Right ventricle myocardium inferior (tissue), 1 donor: ENCODE results near the gene ZNF599. TPM values are rescaled to one million over a fixed set of nuclear protein-coding genes. Genes with fewer than 3 reads are reported as not detected.

Experiments
- ATAC-seq: fragments of 200-7000 bp; cut with Tn5 transposase; one replicate; pipeline ENCODE4 v1.9.1; 2020; ENCODE audit warnings: mild to moderate bottlenecking, moderate library complexity
- DNase-seq: peaks from one replicate; pipeline ENCODE4 v3.0.0; 2021; ENCODE audit errors: missing footprints
- intact Hi-C: fragments of 100-400 bp; cut with DNase I; formaldehyde crosslinking; loops from one replicate; pipeline ENCODE4 v1.11.0; 2022
- total RNA-seq: library from RNA; stranded (reverse); fragmentation: NEBNext Ultra II Directional; extraction: Animal tissue kit (Norgen Biotek cat#: 25700); gene quantifications from one replicate; pipeline ENCODE4 v1.2.1, GENCODE V29; 2021
- donor health status: DM: no; HTN: yes; CAD: no; lungs with severe emphysema.

ZNF599 gene
- total RNA-seq, 1 donor from 2014 or later = 3.7 TPM

DNA sequence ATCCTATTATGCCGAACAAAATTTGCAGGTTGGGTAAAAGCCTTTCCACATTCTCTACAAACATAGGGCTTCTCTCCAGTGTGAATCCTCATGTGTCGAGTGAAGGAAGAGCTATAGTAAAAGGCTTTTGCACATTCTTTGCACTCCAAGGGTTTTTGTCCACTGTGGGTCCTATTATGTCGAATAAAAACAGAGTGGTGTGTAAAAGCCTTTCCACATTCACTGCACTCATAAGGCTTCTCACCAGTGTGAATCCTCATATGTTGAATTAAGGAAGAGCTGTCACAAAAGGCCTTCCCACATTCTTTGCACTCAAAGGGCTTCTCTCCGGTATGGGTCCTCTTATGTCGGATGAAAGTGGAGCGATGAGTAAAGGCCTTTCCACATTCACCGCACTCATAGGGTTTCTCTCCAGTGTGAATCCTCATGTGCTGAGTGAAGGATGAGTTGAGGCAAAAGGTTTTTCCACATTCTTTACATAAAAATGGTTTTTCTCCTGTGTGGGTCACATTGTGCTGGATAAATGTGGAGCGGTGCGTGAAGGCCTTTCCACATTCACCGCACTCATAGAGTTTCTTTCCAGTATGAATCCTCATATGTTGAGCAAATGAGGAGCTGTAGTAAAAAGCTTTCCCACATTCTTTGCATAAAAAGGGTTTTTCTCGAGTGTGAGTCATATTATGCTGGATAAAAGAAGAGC is 13.6 kb downstream of the ZNF599 start:
- no peak for DNase-seq
- intact Hi-C loops = no loop called here
- ATAC-seq = no peak

DNA sequence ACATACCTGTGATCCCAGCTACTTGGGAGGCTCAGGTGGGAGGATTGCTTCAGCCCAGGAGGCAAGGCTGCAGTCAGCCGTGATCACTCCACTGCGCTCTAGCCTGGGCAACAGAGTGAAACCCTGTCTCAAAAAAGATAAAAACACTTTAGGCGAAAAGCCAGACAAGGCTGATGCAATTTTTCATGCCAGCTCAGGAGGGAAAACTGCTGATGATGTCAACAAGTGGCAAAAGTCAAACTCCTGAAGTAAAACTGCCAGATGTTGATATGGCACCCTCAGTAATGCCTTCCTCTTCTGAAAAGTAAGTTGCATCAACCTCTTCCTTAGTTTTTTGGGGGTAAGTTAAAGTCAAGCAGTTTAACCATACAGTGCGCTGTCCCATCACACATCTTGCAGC is 15.6 kb downstream of the ZNF599 start:
- ATAC-seq (no peak), DNase-seq (no peak)
- intact Hi-C loops = no loop called here

DNA sequence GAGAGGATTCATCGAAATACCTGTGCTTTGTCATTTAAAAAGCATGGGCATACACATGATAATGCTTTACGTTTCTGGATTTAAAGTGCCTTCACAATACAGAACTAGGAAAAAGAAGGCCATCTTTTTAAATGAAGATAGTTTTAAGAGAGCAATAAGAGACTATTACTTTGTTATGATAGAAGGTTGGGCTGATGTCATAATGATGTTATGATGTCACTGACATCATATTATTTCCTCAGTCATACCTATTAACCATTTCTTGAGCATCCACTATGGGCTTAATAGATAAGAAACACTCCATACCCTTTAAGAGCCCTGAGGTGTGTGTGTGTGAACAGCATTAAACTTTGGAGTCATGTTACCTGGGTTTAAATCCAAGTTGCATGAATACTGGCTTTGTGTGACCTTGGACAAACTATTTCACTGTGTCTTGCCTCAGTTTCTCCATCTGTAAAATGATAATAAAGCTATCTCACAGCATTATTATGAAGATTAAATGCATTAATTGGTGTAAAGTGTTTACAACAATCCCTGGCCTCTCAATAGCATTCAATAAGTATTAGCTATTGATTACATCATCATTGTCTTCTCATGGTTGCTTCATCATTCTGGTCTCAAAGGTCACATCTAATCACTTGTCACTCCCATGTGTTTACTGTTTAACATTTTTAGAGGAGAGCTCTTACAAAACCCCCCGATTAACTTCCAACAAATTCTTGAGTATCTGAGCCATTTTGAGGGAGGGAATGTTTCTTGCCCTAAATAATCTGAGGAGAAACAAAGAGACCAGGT is 27.9 kb downstream of the ZNF599 start:
- DNase-seq (no peak), ATAC-seq (no peak)
- intact Hi-C loops = no loop called here

DNA sequence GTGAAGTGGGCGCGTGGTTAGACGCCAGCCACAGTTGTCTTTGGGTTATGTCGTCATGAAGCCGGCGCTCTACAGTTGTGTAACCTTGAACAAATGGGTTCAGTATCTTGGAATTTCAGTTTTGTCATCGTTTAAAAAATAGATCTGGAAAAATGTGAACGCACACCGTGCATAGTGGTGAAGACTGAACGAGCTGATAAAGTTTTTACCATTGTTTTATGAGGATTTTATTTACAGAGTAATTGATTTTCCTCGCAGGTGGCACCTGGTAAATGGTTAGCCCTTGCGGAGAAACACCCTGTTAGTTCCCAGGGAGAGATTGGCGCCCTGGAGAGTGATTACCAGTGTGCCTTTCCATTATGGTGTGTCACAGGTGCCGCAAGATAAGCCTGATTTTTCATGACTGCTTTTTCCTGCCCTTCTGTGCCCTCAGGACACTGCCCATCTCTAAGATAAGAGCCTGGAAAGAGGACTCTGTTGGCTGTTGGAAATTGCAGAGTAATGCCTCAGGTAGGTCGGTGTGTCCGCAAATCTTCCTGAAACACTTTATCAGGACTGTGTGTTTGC is 38.4 kb downstream of the ZNF599 start:
- DNase-seq (no peak), ATAC-seq (no peak)
- intact Hi-C loops = loop anchor here (10.0 kb wide), 2 partner anchors 190 to 310 kb away; partner anchors contain the start of genes HPN and ZNF30

DNA sequence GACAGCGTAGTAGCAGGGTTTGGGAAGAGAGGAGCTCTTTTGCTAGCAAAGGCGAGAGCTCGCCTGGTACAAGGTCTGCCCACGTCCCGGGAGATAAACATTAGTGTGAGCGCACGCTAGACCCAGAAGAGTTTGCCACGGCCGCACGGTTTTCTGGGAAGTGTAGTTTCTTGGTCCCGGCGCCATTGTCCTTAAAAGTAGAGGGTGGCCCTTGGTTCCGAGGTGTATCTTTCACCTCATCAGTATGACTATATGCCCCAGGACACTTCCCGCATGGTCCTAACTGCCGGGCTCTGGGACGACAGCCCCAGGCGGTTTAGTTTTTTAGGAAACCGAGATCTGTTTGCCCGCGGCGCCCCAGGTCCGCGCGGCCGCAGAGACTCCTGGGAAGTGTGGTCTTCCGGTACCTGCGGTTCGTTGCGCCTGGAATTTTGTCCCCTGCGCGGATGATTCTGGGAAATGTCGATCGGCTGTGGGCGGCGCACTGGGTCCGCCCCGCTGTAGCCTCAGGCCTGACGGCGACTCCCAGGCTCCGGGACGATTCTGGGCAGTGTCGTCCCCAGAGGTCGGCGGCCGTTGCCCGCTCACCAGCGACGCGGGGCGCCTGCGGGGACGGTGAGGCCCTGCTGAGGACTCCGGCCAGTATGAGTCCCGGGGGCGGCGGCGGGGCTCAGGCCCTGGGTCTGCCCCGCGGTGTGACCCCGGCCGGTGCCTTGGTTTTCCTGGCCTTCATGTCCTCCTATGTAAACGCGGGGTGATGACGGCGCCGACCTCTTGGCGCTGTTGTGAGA is 39.1 kb downstream of the ZNF599 start, which contains the start of gene ZNF181:
Gene ZNF181 (plus strand): TSS at position 498 of the 791 bp plus-strand sequence. CDS start 795 bp downstream, outside the sequence.
- intact Hi-C loops = loop anchor here (1.0 to 10.0 kb wide), 4 partner anchors 39 to 311 kb away; partner anchors contain the start of genes HPN, SCGB2B2, ZNF30 and ZNF302
- peak; percentile 92 for DNase-seq
- peak; percentile 96 for ATAC-seq

DNA sequence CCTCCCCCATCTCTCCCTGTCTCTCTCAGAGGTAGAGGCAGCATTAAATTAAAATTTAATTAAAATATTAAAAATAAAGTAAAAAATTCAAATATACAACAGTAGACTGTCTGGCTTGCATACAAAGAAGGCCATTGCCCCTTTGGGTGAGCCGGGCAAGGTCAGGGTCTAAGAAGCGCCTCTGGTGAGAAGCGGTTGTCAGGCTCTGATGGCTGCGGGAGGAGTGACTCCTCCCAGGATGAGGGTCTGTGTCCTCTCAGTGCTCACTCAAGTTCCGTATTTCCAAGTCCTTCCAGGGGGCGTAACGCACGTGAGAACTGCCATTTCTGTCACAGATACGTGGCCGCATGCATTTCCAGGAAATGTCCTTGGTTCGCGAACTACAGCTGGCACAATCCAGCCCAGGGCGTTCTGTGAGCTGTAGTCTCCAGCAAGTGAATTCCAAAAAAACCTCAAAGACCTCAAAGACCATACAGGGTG is 39.7 kb downstream of the ZNF599 start:
- ATAC-seq (peak; percentile 27), DNase-seq (no peak)
- intact Hi-C loops = loop anchor here (1.0 to 10.0 kb wide), 4 partner anchors 40 to 311 kb away; partner anchors contain the start of genes HPN, SCGB2B2, ZNF30 and ZNF302

DNA sequence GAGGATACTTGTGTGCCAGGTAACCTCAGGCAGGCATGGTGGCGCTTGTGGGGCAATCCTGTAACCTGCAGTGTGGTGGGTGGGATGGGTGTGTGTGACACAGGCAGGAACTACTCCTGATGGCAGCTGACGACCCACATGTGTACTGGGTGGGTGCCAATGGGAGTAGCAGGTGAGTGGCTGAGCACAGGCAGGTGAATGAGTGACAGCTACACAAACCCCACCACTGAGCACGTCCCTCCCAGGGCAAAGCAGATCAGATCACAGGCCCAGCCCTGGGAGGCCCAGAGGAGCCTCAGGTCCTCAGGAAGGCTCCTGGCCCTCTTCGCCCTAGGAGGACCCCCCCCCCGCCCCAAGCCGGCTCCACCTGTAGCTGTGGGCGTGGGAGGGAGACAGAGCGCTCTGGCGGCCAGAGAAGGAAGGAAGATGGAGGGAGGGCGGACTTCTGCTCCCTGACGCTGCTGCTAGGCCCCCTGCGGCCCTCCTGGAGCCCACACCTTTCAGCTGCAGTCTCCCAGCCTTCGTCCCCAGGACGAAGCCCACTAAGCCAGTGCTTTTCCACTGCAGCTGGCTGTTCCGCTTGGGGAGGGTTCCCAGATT is 40.3 kb downstream of the ZNF599 start:
- DNase-seq (no peak), ATAC-seq (no peak)
- intact Hi-C loops = loop anchor here (1.0 to 10.0 kb wide), 4 partner anchors 41 to 312 kb away; partner anchors contain the start of genes HPN, SCGB2B2, ZNF30 and ZNF302

DNA sequence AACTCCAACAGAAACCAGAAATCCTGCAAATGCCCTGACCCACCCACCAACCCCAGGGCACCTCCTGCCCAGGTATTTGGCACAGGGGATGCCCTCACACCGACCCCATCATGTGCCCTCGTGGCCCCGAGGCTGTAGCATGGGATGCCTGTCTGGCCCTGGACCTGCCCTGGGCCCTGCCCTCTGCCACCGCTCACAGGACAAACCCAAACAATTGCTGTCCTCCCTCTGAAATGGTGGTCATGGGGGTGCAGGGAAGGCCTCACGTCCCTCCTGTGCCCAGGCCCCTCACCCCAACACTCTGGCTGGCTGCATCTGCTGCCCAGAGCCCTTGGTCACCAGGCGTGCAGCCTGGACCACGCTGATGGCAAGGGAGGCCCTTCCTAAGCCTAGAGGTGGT is 41.1 kb downstream of the ZNF599 start:
- ATAC-seq (no peak), DNase-seq (no peak)
- intact Hi-C loops = loop anchor here (2.0 to 10.0 kb wide), 3 partner anchors 55 to 313 kb away; partner anchors contain the start of genes HPN, SCGB2B2, ZNF30 and ZNF302

DNA sequence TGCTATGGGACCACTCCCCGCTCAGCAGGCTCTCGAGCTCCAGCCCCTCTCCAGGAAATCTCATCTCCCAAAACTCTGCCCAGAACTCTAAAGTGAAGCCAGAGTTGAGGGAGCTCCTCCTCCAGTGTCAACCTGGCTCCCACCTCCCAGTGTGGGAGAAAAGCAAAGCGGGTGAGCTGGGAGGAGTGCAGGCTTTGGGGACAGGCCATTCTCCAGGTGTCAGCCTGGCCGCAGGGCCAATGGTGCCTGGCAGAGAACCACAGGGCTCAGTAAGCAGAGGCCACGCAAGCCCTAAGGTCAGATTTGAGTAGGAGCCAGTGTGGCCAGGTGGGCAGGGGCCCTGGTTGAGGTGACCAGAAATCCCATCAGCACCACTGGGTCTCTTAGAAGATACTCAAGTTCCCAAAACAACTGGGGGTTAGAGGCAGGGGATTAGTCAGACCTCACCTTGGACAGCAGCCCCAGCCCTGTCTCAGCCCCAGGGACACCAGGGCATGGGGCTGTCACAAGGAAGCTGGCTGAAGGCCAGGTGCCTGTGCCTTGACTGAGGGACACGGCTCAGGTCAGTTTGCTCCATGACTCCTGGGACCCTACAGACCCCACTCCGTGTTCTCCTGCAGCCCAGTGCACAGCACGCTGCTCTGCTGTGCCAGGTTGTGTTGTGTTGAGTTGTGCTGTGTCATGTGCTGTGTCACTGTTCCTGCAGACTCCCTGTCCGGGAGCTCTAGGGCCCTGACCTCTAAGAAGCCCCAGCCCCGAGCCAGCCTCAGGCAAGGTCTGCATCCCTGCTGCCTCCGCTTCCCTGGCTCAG is 41.8 kb downstream of the ZNF599 start:
- intact Hi-C loops = loop anchor here (10.0 kb wide), 2 partner anchors 194 to 314 kb away; partner anchors contain the start of genes HPN and ZNF30
- DNase-seq (no peak), ATAC-seq (no peak)

DNA sequence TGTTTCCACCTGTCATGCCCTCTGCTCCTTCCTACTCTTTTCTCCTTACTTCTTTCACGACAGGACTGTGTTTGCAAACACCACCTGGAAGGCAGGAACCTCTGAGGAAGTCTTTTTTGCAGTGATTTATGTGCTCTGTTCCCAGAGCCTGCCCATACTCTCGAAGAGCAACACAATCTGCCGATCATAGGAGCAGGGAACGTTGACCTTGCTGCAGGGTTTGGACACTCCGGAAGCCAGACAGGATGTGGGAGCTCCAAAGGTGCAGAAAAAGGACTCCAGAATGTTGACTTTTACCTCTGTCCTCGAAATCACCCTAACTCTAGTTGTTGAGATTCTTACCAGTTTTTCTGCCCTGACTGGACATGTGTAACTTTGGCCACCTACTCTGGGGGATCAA is 47.6 kb downstream of the ZNF599 start:
- ATAC-seq (no peak), DNase-seq (no peak)
- intact Hi-C loops = no loop called here

DNA sequence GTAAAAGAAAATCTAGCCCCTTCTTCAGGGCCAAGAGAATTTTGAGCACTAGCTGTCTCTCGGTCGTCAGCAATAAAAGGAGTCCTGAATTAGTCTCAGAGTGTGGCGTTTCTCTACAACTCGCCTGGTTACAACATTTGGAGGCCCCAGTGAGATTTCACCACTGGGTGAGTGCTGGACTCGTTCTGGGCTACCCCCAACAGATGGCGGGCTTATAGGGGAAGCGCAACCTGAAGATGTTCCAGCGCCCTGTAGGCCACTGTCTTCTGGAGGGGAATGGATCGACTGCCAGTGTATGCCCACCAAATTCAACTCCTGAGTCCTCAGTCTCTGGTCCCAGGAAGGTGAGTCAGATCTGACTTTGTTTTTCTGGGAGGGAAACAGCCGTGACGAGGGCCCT is 50.7 kb downstream of the ZNF599 start:
- intact Hi-C loops = no loop called here
- DNase-seq = no peak
- ATAC-seq = no peak

DNA sequence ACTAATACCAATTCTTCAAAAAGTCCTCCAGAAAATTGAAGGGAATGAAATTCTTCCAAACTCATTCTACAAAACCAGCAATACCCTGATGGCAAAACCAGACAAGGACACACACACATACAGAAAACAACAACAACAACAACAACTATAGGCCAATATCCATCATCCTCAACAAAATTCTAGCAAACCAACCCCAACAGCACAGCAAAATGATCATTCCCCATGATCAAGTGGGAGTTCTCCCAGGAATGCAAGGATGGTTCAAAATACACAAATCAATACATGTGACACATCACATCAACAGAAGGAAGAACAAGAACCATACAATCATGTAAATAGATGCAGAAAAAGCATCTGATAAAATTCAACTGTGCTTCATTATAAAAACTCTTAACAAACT is 57.7 kb downstream of the ZNF599 start:
- ATAC-seq = no peak
- no peak for DNase-seq
- intact Hi-C loops = no loop called here

DNA sequence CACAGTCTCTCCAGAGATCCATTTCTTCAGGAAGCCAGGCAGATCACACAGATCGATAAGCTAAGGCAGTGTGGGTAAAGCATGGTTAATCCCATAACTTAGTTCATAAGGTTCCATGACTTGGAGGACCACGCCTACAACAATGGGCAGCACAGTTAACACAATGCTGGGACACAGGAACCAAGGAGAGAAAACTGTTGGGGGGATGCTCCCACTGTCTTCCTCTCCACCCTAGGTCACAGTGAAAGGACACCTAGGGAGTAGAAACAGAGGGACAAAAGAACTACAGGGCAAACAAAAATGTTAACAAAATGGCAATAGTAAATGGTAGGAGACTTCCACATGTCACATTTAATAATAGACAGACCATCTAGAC is 59.8 kb downstream of the ZNF599 start:
- DNase-seq (no peak), ATAC-seq (no peak)
- intact Hi-C loops = loop anchor here (5.0 kb wide), 2 partner anchors 156 to 211 kb away; no protein-coding TSS in a partner anchor

DNA sequence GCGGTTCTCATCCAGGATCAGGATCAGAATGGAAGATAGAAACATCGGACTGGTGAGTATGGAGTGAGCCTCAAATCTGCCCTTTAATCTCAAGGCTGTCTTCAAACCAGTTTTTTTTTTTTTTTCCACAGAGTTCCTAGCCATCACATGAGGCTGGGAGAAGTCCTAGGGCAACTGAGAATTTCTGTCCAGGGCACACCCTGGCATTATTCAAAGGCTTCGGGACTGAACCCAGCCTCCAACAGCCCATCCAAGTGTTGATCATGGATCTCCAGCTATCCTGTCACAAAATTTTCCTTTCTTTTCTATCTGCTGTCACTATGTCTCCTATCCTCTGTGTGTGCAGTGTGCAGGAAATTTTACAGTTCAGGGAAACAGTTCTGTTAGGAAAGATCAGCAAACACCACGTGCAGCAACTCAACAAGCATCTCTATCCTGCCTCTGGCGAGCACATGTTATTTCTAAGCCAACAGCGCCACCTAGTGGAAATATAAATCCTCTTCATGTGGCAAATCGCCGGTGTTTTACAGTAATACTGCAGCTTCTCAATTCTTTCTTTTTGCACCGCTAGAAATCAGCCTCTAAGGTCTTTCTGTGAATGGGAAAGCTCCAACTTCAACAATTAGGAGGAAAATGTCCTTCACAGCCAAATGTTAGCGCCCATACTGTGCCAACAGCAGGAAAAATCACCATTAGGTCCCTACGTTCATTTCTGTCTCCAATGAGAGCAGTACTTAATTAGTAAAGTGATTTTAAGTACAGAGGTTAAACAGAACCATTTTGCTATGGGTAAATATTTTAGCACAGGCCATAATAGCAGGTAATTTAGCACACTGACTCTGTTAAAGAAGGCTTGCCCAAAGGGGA is 60.4 kb downstream of the ZNF599 start:
- DNase-seq (no peak), ATAC-seq (peak; percentile 52)
- intact Hi-C loops = loop anchor here (1.0 to 5.0 kb wide), 3 partner anchors 73 to 210 kb away; no protein-coding TSS in a partner anchor

DNA sequence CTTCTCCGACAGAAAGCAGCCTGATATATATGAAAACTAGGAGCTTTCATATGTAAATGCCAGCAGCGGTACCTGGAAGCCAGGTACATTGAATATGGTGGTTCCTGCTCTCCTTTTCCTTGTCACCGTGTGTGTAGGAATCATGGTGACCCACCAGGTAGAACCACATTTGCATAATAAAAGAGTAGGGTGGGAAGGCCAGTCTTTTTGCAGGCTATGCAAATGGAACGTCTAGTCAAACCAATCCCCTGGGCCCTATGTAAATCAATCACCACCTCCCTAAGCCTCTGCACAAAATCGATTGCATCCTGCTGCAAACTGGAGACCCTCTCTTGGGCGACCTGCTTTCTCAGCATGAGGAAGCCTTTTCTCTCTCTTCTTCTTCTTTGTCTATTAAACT is 61.1 kb downstream of the ZNF599 start:
- intact Hi-C loops = loop anchor here (1.0 to 5.0 kb wide), 3 partner anchors 73 to 210 kb away; no protein-coding TSS in a partner anchor
- DNase-seq (no peak), ATAC-seq (no peak)
